HG02763 (cell line): ENCODE data around the gene TBX10.
"Not testable (repeated sequence)": the region's sequence is repeated elsewhere in the genome, so short reads cannot be mapped to it uniquely, and the experiment has no call there.

Source experiments
- ATAC-seq: cut with Tn5 transposase; IDR thresholded peaks from one replicate; pipeline ENCODE4 v1.9.1; 2021; ENCODE audit warnings: mild to moderate bottlenecking, moderate library complexity; ENCODE audit not compliant: unreplicated experiment

The TBX10 gene

GRCh38 chr11:67646535-67647336, 7.2 kb upstream of the TBX10 start:
- no peak for ATAC-seq

DNA sequence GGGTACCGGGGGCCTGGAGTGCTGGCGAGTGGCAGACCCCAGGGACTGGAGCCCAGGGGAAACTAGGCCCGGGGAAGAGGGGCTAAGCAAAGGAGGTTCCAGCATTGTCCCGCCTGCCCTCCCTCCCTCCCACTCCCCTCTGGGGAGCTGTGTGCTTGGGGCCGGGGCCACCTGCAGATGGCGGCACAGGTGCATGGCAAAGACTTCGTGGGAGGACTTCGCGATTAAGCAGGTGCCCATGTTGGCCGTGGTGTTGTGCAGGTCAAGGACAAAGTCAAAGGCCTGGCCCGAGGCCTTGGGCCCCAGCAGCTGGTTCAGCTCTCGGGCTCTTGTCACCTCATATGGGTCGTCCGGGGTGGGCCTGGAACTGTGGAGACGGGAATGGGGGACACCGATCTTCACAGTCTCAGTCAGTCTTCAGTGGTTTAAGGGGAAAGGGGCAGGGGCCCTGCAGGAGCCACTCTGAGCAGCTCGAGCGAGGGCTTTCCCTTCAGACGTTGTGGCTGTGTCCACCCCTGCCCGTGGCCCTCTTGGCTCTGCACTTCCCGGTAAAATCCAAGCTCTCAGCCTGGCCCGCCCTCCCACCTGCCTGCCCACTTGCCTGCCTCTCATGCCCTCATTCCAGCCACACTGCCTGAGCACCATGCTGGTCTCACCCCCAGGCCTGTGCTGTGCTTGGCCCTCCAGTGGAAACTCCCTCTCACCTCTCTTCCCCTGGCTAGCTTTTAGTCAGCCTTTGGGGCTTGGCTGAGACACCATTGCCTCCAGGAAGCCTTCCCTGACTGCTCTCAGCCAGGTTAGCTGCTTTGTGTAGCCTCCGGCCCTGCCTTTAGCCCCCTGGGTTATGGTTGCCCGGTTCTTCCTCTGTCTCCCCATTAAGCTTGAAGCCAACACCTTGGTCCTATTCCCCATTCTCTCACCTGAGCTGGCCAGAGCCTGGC, 6.2 kb upstream of the TBX10 start:
- no peak for ATAC-seq

- no peak for ATAC-seq
These were observed 5.2 kb upstream of the TBX10 start for GRCh38 chr11:67644472-67645418.

GRCh38 chr11:67644042-67644441, 4.5 kb upstream of the TBX10 start:
- no peak for ATAC-seq

DNA sequence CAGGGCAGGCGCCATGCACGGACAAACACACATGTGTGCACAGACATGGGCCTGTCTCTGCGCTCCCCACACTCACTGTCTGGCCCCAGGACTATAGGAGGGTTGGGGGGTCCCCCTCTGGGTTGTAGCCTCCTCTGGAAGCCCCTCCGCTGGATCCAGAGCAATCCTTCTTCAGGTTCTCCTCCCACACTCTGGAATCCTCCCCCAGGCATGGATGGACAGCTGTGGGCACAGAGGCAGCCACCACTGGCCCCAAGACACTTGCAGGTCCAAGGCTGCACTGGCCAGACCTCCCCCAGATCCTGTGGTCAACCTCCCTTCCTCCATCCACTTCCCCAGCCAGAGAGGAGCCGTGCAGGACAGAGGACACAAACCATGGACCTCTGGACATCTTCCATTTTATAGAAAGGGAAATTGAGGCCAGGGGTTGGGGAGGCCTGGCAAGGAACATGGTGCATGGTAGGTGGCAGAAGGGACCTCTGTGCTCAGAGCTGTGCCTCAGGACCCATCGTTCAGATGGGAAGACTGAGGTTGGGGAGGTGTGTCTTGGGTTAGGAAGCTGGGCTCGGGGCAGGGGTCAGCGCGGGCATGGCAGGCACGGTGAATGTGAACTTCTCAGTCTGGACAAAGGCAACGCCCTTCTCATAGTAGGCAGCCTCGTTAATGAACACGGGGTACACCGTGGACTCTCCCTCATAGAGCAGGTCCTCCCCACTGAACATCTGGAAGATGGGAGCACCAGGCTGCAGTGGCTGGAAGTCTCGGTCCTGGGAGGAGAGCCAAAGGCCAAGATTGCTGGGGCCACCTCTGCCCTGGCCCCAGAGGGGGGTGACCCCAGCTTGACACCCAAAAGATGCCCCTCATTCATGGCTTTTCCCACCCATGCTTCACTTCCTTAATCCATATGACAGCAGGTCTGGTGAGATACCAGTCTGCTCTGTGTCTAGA, 2.9 kb upstream of the TBX10 start:
- no peak for ATAC-seq

- no peak for ATAC-seq
These were observed 2.0 kb upstream of the TBX10 start for GRCh38 chr11:67641338-67642172.

DNA sequence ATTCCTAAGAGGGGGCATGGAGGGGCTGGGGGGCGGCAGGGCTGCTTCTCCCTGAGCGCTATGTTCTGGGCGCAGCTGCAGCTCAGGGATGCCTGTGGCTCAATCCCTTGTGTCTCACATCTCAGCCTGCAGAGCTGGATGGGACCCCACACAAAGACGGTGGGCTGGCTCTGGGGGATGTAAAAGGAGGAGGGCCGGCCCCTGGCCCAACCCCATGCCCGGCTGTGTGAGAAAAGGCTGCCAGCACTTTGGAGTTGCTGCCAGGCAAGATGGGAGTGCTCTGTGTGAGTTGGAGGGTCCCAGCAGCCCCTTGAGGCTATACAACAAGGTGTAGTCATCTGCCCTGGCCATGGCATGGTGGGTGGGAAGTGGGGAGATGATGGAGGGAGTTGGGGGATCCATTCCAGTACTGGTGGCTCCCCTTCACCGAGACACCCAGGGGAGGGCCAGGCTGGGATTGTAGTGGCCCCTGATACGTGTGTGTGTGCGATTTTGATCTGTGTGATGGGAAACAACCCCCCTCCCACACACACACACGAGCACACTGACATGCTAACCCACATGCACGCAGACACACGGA, 1.3 kb upstream of the TBX10 start:
- no peak for ATAC-seq

DNA sequence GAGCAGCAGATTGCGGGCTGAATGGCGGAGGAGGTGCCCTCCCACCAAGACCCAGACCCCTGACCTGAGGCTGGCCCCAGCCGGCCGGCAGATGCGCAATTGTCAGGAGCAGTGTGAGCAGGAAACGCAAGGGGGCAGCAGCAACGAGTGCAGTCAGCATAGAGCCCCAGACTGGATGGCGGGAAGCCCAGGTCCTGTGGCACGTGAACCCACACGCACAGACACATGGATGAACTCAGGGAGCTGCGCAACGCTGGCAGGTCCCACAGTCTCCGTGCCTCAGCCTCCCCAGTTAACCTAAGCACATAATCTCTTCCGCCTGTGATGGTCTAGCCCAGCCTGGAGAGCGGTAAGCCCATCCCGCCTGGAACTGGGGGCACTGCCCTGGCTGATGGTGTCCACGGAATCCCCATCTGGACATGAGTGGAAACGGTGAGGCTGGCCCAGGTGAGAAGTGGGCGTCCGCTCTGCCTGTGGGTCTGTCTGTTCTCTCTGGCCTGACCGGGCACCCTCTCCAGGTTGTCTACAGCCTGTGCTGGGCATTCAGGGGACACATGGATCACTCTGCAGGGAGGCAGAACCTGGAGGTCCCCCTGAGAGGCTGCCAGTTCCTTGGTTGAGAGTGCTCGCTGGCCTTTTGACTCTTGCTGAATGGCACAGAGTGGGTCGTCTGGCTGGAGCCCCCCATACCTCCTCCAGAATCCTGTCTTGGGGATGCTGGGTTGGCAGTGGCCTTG, 626 bp upstream of the TBX10 start:
- no peak for ATAC-seq

GRCh38 chr11:67638535-67639437, 777 bp downstream of the TBX10 start:
- no peak for ATAC-seq

- not testable (repeated sequence) for ATAC-seq
These were observed 2.1 kb downstream of the TBX10 start for GRCh38 chr11:67637441-67637840.

DNA sequence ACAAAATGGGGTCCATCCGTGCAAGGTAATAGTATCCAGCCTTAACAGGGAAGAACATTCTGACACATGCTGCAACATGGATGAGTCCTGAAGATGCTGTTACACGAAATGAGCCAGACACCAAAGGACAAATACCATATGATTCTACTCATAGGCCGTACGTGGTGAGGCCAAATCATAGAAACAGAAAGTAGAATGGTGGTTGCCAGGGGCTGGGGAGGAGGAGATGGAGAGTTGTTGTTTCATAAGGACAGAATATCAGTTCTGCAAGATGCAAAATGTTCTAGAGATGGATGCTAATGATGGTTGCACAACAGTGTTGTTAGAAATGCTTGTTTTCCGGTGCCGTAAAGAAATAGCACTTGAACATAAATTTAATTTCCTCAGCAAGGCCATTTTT, 2.6 kb downstream of the TBX10 start:
- ATAC-seq = no peak

GRCh38 chr11:67635231-67635521, 4.4 kb downstream of the TBX10 start:
- ATAC-seq = no peak

- no peak for ATAC-seq
These were observed 5.0 kb downstream of the TBX10 start for GRCh38 chr11:67634366-67635230.

DNA sequence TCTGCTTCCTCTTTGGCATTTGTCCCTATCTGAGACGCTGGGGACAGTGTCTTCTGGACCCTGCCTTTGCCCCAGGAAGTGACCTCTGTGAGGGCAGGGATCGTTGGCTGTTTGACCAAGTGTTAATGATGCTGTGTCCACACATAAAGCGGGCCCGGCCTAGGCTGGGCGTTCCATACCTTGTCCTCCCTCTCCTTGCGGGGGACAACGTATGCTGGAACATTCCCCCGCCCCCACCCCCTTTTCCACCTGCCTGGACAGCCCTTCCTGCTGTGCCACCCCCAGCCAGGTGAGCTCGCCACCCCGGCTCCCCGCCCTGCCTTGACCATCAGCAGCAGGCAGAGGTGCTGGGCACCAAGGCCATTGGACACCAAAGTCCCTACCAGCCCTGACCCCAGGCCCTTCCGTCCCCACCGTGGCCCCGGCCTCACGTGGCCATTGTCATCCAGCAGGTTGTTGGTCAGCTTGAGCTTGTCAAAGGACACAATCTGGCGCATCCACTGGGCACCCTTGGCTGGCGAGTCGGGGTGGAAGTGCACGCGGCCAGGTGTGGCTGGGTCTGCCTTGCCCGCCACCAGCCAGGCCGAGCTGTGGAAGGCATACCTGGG, 5.7 kb downstream of the TBX10 start:
- ATAC-seq = no peak

- no peak for ATAC-seq
These were observed 6.4 kb downstream of the TBX10 start for GRCh38 chr11:67632982-67633755.
